Myocyte (in vitro differentiated cells): Measurements from ENCODE around the gene OSER1. TPM values are rescaled to one million over a fixed set of nuclear protein-coding genes. Genes with fewer than 3 reads are reported as not detected.

Source experiments
- DNase-seq: peaks from one replicate; pipeline ENCODE4 v3.0.0-alpha.2; 2012; ENCODE audit warnings: low read depth
- total RNA-seq: library from RNA; depleted of rRNA; stranded (reverse); fragments of >200 nt; gene quantifications from 2 replicates; pipeline ENCODE4 v1.2.3, GENCODE V29; 2014

Gene OSER1
- total RNA-seq, 1 donor from 2014 or later: 37.4 TPM

GRCh38 chr20:44180814-44181213 lies 29.8 kb downstream of the OSER1 start:
- peak; percentile 98 for DNase-seq

GRCh38 chr20:44176833-44177534 lies 33.6 kb downstream of the OSER1 start:
- peak; percentile 99 for DNase-seq

- peak; percentile 100 for DNase-seq
Observed at GRCh38 chr20:44174996-44175765, 35.4 kb downstream of the OSER1 start.

- no peak for DNase-seq
Observed at GRCh38 chr20:44173846-44174245, 36.7 kb downstream of the OSER1 start.

GRCh38 chr20:44173116-44173515 lies 37.5 kb downstream of the OSER1 start:
- no peak for DNase-seq

- peak; percentile 19 for DNase-seq
Observed at GRCh38 chr20:44172572-44172950, 38.0 kb downstream of the OSER1 start.

GRCh38 chr20:44171775-44172571 lies 38.6 kb downstream of the OSER1 start:
- DNase-seq: peak; percentile 21

- DNase-seq: peak; percentile 77
Observed at GRCh38 chr20:44170816-44171410, 39.7 kb downstream of the OSER1 start.

- peak; percentile 27 for DNase-seq
Observed at GRCh38 chr20:44167736-44168135, 42.8 kb downstream of the OSER1 start.

- peak; percentile 96 for DNase-seq
Observed at GRCh38 chr20:44166477-44166876, 44.1 kb downstream of the OSER1 start.

- no peak for DNase-seq
Observed at GRCh38 chr20:44166008-44166407, 44.6 kb downstream of the OSER1 start.

GRCh38 chr20:44160133-44160532 lies 50.4 kb downstream of the OSER1 start:
- DNase-seq: no peak

GRCh38 chr20:44159711-44160110 lies 50.9 kb downstream of the OSER1 start:
- DNase-seq: no peak

- no peak for DNase-seq
Observed at GRCh38 chr20:44159125-44159524, 51.4 kb downstream of the OSER1 start.

GRCh38 chr20:44157061-44157460 lies 53.5 kb downstream of the OSER1 start:
- peak; percentile 75 for DNase-seq

- DNase-seq: peak; percentile 95
Observed at GRCh38 chr20:44154521-44155001, 56.0 kb downstream of the OSER1 start.

- peak; percentile 55 for DNase-seq
Observed at GRCh38 chr20:44153636-44154043, 56.9 kb downstream of the OSER1 start.

- DNase-seq: peak; percentile 48
Observed at GRCh38 chr20:44151621-44152416, 58.8 kb downstream of the OSER1 start.

GRCh38 chr20:44146272-44146671 lies 64.3 kb downstream of the OSER1 start:
- DNase-seq: no peak
